Central memory CD8-positive, alpha-beta T cell (primary cell): Measurements from ENCODE around the gene RAB3A.
A peak's percentile ranks its signal among the peaks of the same experiment; 100 is the strongest.

ENCODE experiments used
- ATAC-seq: fragments of 150-1000 bp; cut with Tn5 transposase; replicated peaks from 2 replicates; pipeline ENCODE4 v1.10.0; 2022; ENCODE audit warnings: mild to moderate bottlenecking, moderate FRiP score, moderate number of reproducible peaks; ENCODE audit not compliant: poor library complexity, severe bottlenecking; ENCODE audit errors: extremely low read depth
- DNase-seq, 2 donors: peaks; one replicate each; pipeline ENCODE4 v3.0.0; 2021; ENCODE audit warnings: low spot score in 2 of 2
- H3K27ac Mint-ChIP-seq: one replicate; pipeline ENCODE4 v1.8.0; 2022; ENCODE audit warnings: low read depth, mild to moderate bottlenecking, moderate library complexity, mixed read lengths
- H3K27me3 Mint-ChIP-seq: one replicate; pipeline ENCODE4 v1.8.0; 2022; ENCODE audit warnings: mixed read lengths
- H3K36me3 Mint-ChIP-seq: one replicate; pipeline ENCODE4 v1.8.0; 2022; ENCODE audit warnings: mild to moderate bottlenecking, moderate library complexity, mixed read lengths; ENCODE audit not compliant: insufficient read depth
- H3K4me1 Mint-ChIP-seq: one replicate; pipeline ENCODE4 v1.8.0; 2022; ENCODE audit warnings: mixed read lengths
- H3K4me3 Mint-ChIP-seq: one replicate; pipeline ENCODE4 v1.8.0; 2022; ENCODE audit warnings: mild to moderate bottlenecking, moderate library complexity, mixed read lengths
- H3K9me3 Mint-ChIP-seq: one replicate; pipeline ENCODE4 v1.8.0; 2022; ENCODE audit warnings: mixed read lengths

The RAB3A gene

DNA sequence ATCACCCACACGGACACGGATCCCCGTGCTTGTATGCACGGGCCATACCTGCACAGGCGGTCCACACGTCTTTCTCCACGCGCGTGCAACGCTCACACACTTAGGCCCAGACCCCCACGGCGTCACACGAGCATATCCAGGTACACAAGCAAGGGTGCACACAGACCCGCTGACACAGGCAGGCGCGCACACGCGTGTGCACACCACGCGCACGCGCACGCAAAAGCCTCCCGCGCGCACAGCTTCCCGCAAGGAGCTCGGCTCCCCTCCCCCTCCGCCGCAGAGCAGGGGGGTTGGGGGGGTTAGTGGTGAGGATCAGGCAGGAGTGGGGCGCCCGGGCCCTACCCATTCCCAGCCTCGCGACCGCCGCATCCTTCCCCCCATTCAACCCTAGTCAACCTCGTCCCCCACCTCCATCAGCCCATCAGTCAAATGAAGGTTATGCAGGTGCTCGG lies 407 bp downstream of the RAB3A start:
- H3K36me3 Mint-ChIP-seq = peaks cover 11% of the 10 kb centered on the region
- peaks cover 30% of the 10 kb centered on the region for H3K4me1 Mint-ChIP-seq
- H3K4me3 Mint-ChIP-seq = peak overlapping the region; percentile 86
- peak overlapping the region; percentile 91 for H3K27ac Mint-ChIP-seq
- ATAC-seq = peak; percentile 30
- DNase-seq = no peak
- peaks cover 2% of the 10 kb centered on the region for H3K27me3 Mint-ChIP-seq
- H3K9me3 Mint-ChIP-seq = no peaks in the 10 kb centered on the region

DNA sequence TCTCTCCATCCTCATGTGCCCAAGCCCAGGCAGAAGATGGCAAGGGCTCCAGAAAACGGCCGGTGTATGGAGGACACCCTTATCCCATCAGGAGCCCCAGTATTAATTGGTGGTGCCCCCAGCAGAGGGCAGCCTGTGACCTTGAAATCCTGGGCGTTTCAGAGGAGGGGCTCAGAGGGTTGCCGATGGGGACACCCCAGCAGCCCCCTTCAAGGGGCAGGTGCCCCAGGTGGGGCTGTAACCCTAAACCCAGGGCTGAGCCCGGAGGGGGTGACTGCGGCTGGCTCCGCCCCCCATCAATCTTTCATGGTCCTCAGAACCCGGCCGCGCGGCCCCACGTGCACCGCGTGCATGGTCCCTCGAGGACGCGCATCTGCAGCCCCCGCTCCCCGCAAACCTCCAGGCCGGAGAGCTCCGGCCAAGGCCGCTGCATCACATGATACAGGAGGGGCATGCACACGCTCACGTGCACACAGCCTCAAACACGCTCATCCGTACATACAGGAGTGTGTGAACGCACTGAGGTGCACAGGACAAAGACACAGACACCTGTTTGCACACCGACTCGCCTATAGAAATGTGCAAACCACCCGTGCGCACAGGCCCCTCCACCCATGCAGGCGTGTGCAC lies 949 bp downstream of the RAB3A start:
- Mint-ChIP-seq H3K27ac (no peak overlapping the region), H3K4me3 (peak overlapping the region; percentile 86), H3K36me3 (peaks cover 11% of the 10 kb centered on the region), H3K4me1 (peaks cover 30% of the 10 kb centered on the region), H3K9me3 (no peaks in the 10 kb centered on the region), H3K27me3 (no peaks in the 10 kb centered on the region)
- DNase-seq (no peak), ATAC-seq (no peak)

DNA sequence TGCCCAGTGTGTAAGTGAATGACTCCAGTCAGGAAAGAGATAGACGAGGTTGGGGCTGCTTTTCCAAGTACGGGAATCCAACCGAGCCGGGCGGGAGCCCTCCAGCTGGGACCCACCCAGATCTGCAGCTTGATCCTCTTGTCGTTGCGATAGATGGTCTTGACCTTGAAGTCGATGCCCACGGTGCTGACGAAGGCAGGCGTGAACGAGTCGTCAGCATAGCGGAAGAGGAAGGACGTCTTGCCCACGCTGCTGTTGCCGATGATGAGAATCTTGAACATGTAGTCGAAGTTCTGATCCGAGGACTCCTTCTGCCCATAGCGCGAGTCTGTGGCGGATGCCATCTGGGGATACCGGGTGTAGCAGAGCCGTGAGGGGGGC lies 1.5 kb downstream of the RAB3A start:
- Mint-ChIP-seq H3K27ac (no peak overlapping the region), H3K36me3 (peaks cover 11% of the 10 kb centered on the region), H3K4me1 (peaks cover 30% of the 10 kb centered on the region), H3K27me3 (no peaks in the 10 kb centered on the region), H3K9me3 (no peaks in the 10 kb centered on the region), H3K4me3 (peak overlapping the region; percentile 86)
- ATAC-seq (no peak), DNase-seq (no peak)

DNA sequence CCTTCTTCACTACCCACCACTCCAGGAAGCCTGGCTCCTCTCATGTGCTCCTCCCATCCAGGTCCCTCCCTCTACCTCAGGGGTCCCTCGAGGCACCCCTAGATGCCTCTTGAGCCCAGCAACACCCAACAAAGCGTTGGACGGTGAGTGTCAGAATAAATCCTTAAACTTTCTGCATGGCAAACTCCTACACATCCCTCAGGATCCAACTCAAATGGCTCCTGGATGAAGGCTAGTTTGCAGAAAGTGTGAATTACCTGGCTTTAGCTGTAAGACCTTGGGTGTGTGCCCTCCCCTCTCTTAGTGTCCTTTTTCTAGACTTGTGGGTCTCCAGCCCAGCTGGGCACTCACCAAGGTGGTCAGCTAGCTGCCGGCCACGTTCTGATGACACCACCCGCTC lies 5.5 kb downstream of the RAB3A start:
- DNase-seq = no peak
- H3K4me3 Mint-ChIP-seq = no peak overlapping the region
- H3K4me1 Mint-ChIP-seq = peaks cover 29% of the 10 kb centered on the region
- peak overlapping the region; percentile 18 for H3K27ac Mint-ChIP-seq
- no peaks in the 10 kb centered on the region for H3K27me3 Mint-ChIP-seq
- no peaks in the 10 kb centered on the region for H3K9me3 Mint-ChIP-seq
- ATAC-seq = no peak
- peaks cover 12% of the 10 kb centered on the region for H3K36me3 Mint-ChIP-seq

DNA sequence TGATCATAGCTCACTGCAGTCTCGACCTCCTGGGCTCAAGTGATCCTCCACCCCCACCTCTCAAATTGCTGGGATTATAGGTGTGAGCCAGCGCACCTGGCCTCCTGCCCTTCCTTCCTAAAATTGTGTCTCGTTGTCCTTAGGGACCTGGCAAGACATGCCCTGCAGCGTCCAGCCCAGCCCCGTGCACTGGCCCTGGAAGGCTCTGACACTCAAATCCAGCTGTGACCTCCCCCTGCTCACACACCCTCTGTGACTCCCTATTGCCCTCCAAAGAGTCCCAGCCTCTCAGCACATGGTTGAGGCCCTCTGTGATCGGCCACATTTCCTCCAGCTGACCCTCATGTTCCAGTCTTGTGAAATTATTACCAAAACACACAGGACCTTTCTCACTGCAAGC lies 5.9 kb downstream of the RAB3A start:
- H3K4me1 Mint-ChIP-seq = peaks cover 24% of the 10 kb centered on the region
- no peak for DNase-seq

DNA sequence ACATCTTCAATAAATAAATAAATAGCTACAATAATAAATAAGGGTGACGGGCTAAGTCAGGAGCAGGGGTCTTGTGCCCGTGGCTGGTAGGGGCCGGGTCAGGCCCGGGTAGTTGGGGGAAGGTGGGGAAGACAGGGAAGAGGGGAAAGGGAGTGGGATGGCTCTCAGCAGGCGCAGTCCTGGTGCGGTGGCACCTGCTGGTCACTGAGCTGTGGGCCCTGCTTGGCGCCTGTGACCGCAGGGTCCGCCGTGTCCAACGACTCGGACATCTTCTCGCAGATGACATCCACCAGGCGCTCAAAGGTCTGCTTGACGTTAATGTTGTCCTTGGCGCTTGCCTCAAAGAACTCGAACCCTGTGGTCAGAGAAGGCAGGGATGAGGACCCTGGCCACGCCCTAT lies 6.5 kb downstream of the RAB3A start:
- DNase-seq (no peak), ATAC-seq (no peak)
- no peaks in the 10 kb centered on the region for H3K9me3 Mint-ChIP-seq
- H3K36me3 Mint-ChIP-seq = peaks cover 15% of the 10 kb centered on the region
- no peak overlapping the region for H3K27ac Mint-ChIP-seq
- H3K27me3 Mint-ChIP-seq = no peaks in the 10 kb centered on the region
- no peak overlapping the region for H3K4me3 Mint-ChIP-seq
- H3K4me1 Mint-ChIP-seq = peaks cover 20% of the 10 kb centered on the region

More for the DNA sequence above, 5.9 kb downstream of the RAB3A start:
- no peak for ATAC-seq
- Mint-ChIP-seq H3K36me3 (peaks cover 12% of the 10 kb centered on the region), H3K27ac (peak overlapping the region; percentile 18), H3K27me3 (no peaks in the 10 kb centered on the region), H3K4me3 (no peak overlapping the region), H3K9me3 (no peaks in the 10 kb centered on the region)

DNA sequence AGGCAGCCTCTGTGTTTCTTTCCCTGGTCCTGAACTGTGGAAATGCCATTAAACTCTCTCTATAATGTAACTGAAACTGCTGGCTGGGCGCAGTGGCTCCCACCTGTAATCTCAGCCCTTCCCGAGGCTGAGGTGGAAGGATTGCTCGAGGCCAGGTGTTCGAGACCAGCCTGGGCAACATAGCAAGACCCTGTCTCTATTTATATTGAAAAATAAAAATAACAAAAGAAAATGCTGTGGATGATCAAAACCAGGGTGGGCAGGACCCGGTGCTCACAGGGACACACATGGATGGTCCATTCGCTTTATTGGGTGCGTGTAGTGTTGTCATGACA lies 7.4 kb downstream of the RAB3A start:
- Mint-ChIP-seq H3K27ac (no peak overlapping the region), H3K27me3 (no peaks in the 10 kb centered on the region), H3K4me1 (peaks cover 22% of the 10 kb centered on the region), H3K9me3 (no peaks in the 10 kb centered on the region), H3K4me3 (no peak overlapping the region), H3K36me3 (peaks cover 20% of the 10 kb centered on the region)
- ATAC-seq (no peak), DNase-seq (no peak)

DNA sequence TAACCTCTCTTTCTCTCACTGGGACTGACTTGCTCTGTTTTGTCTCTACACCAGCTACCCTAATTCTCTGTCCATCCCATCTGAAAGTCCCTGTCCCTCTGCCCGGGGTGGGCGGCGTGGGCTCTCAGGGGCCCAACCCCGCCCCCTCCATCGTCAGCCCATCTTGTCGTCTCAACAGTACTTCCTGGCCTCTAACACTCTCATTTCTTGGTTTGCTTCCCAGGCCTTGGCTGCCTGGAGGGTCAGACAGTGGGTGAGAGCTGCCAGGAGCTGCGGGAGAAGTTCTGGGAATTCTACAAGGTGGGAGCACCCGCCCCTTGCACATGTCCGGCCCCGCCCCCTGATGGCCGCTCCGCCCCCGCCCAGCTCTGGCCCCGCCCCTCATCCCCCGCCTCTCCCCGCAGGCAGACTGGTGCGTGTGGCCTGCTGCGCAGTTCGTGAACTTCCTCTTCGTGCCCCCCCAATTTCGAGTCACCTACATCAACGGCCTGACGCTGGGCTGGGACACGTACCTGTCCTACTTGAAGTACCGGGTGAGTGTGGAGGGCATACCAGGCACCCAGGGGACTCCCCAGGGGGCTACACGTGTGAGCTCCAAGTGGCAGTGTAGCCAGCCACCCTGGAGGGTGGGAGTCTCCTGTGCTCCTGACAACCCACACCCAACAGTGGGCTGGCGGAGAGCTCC lies 9.1 kb downstream of the RAB3A start:
- DNase-seq (no peak), ATAC-seq (no peak)
- Mint-ChIP-seq H3K9me3 (no peaks in the 10 kb centered on the region), H3K4me1 (peaks cover 22% of the 10 kb centered on the region), H3K27me3 (no peaks in the 10 kb centered on the region), H3K27ac (no peak overlapping the region), H3K4me3 (peak overlapping the region; percentile 80), H3K36me3 (peaks cover 18% of the 10 kb centered on the region)

DNA sequence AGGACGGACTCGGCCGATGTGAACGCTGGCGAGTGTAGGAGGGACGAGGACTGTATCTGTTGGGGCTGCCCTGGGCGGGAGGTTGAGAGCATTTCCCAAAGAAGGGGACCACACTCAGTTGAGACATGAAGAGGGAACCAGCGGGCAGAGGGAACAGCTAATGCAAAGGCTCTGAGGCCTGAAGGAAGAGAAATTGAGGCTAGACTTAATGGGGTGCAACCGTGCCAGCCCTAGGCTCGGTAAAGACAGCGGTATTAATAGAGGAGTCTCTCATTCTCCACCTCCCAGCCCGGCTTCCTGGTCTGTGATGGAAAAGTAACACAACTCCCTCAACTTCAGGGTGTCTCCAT lies 9.7 kb downstream of the RAB3A start:
- no peak overlapping the region for H3K27ac Mint-ChIP-seq
- H3K4me3 Mint-ChIP-seq = peak overlapping the region; percentile 80

DNA sequence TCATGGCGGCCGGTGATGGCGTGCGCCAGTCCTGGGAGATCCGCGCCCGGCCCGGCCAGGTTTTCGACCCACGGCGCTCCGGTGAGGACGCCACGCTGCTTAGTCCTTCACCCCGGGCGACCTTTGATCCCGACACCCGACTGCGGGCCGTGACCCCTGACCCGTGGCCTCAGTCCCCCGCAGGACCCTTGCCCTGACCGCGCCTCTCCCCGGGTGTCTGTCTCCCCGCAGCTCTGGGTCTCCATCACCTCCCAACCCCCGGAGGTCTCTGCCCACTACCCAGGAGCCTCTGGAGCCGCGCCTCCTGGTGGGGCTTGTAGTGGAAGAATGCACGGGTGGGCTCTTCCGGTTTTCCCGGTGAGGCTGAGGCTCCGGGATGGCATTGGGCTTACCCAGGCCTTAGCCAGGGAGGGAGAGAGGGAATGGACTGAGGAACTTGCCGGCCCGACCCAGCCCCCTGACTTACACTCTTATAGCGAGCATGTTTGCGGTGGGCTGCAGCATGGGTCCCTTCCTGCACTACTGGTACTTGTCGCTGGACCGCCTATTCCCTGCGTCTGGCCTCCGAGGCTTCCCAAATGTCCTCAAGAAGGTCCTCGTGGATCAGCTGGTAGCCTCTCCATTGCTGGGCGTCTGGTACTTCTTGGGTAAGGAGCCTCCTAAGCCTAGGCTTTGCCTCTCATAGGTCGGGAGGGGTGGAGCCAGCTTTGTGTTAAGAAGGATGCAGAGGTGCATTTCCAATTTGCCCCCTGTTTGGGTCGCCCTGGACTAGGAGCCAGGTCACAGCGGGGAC lies 10.3 kb downstream of the RAB3A start:
- peak overlapping the region; percentile 80 for H3K4me3 Mint-ChIP-seq
- DNase-seq (no peak), ATAC-seq (no peak)
- H3K9me3 Mint-ChIP-seq = no peaks in the 10 kb centered on the region
- H3K4me1 Mint-ChIP-seq = peaks cover 22% of the 10 kb centered on the region
- no peaks in the 10 kb centered on the region for H3K27me3 Mint-ChIP-seq
- peaks cover 17% of the 10 kb centered on the region for H3K36me3 Mint-ChIP-seq
- H3K27ac Mint-ChIP-seq = peak overlapping the region; percentile 91

More for the DNA sequence above, 9.7 kb downstream of the RAB3A start:
- DNase-seq = no peak
- Mint-ChIP-seq H3K36me3 (peaks cover 18% of the 10 kb centered on the region), H3K9me3 (no peaks in the 10 kb centered on the region), H3K27me3 (no peaks in the 10 kb centered on the region), H3K4me1 (peaks cover 22% of the 10 kb centered on the region)
- no peak for ATAC-seq

DNA sequence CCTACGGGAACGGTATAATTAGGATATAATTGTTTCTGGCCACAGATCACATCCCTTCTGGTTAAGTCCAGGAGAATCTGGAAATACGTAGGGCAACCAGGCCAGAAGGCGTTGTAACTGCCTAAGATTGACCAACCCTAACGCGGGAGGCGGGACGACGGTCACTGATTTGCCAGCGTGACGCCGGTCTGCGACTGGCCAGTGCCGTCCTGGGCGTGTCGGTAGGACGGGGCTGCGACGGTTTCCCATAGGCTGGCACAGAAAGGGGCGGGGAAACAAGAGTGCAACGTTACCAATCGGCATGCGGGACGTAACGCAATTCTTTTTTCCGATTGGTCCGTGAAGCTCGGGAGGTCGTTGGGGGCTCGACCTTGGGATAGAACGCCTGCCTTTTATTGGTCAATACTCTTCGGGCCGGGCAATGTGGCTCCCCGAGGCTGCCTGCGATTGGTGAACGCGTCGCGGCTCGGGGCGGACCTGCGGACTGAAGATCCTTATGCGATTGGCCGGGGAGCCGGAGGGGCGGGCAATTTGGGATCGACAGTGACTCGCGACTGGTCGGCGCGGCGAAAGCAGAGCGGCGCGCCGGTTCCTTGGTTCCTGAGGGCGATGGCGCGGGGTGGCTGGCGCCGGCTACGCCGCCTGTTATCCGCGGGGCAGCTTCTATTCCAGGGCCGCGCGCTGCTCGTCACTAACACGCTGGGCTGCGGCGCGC lies 11.0 kb downstream of the RAB3A start, which contains the start of gene MPV17L2:
MPV17L2 (plus strand) TSS at position 546 of the 715 bp plus-strand sequence; CDS start at position 610, 64 bp downstream.
- peaks cover 22% of the 10 kb centered on the region for H3K4me1 Mint-ChIP-seq
- peak within 1 kb of the TSS; percentile 91 for H3K27ac Mint-ChIP-seq
- peak within 1 kb of the TSS; percentile 80 for H3K4me3 Mint-ChIP-seq
- no peaks in the 10 kb centered on the region for H3K27me3 Mint-ChIP-seq
- H3K36me3 Mint-ChIP-seq = peaks cover 17% of the 10 kb centered on the region
- H3K9me3 Mint-ChIP-seq = no peaks in the 10 kb centered on the region
- ATAC-seq (peak; percentile 87), DNase-seq (peak; percentile 90 to 98)

DNA sequence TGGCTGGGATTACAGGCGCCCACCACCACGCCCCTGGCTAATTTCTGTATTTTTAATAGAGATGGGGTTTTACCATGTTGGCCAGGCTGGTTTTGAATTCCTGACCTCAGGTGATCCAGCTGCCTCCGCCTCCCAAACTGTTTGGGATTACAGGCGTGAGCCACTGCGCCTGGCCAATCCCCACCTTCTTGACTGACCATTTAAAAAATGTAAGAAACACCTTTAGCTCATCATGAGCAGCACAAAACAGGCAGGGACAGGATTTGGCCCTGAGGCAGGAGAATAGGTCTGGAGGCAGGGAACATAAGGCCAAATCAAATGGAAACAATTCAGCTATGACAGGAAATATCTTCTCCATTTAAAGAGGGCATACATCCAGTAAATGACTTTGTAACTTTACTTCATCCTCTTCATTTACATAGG lies 12.2 kb downstream of the RAB3A start:
- H3K27me3 Mint-ChIP-seq = no peaks in the 10 kb centered on the region
- peak overlapping the region; percentile 80 for H3K4me3 Mint-ChIP-seq
- peak overlapping the region; percentile 91 for H3K27ac Mint-ChIP-seq
- DNase-seq = no peak
- ATAC-seq = no peak
- H3K4me1 Mint-ChIP-seq = peaks cover 22% of the 10 kb centered on the region
- no peaks in the 10 kb centered on the region for H3K9me3 Mint-ChIP-seq
- H3K36me3 Mint-ChIP-seq = peaks cover 17% of the 10 kb centered on the region
